ENCODE results near the gene MT2A. TPM values are rescaled to one million over a fixed set of nuclear protein-coding genes. Genes with fewer than 3 reads are reported as not detected.
A peak's percentile ranks its signal among the peaks of the same experiment; 100 is the strongest.

MT2A gene
- total and polyA plus RNA-seq, 2 of the 13 experiments (the other 11 are each of a cell fraction or from before 2014, with no cell fraction given), result 135 to 371 TPM

- TF ChIP-seq CTCF (CRISPR knock-in tag; IDR thresholded peaks at IDR 0.05) (no peak), GLI4 (CRISPR knock-in tag; IDR thresholded peaks at IDR 0.05; ENCODE audit: borderline replicate concordance) (no peak), ZBTB38 (CRISPR knock-in tag; IDR thresholded peaks at IDR 0.05) (peak; percentile 87), MEF2D (CRISPR knock-in tag; IDR thresholded peaks at IDR 0.05) (no peak; the same call in 1 of the 2 replicates), ATRX (CRISPR knock-in tag; IDR thresholded peaks at IDR 0.05; ENCODE audit: borderline replicate concordance) (no peak), KDM2A (CRISPR knock-in tag; IDR thresholded peaks at IDR 0.05; ENCODE audit: borderline replicate concordance, low read depth) (peak; percentile 58; the same call in 1 of the 2 replicates), SKI (IDR thresholded peaks at IDR 0.05; ENCODE audit: partially characterized antibody) (no peak), RARG (CRISPR knock-in tag; IDR thresholded peaks at IDR 0.05; ENCODE audit: low read depth) (no peak), ZBTB43 (CRISPR knock-in tag; conservative IDR thresholded peaks at IDR 0.05) (0 out of 2 replicates have a peak, but pooled peaks have one; percentile 21), IKZF5 (CRISPR knock-in tag; IDR thresholded peaks at IDR 0.05) (no peak), ZNF318 (CRISPR knock-in tag; IDR thresholded peaks at IDR 0.05) (0 out of 2 replicates have a peak, but pooled peaks have one; percentile 37), NR2C2 (CRISPR knock-in tag; IDR thresholded peaks at IDR 0.05; ENCODE audit: borderline replicate concordance) (no peak), TCF12 (IDR thresholded peaks at IDR 0.05) (no peak), TCF12 (CRISPR knock-in tag; IDR thresholded peaks at IDR 0.05) (0 out of 2 replicates have a peak, but pooled peaks have one; percentile 44), MXD3 (CRISPR knock-in tag; IDR thresholded peaks at IDR 0.05) (no peak)
Measured at GRCh38 chr16:56637814-56638750, 29.7 kb downstream of the MT2A start, which contains the start of gene MT1A (continued).
